KG1 (cell line): ENCODE measurements around the gene RAP2C.
"Not testable (repeated sequence)": the region's sequence is repeated elsewhere in the genome, so short reads cannot be mapped to it uniquely, and the experiment has no call there.

Source experiments
- DNase-seq: peaks from one replicate; lab custom pipeline; 2025; lab: John Stamatoyannopoulos, UW

Gene RAP2C

GRCh38 chrX:132199941-132200340 lies 19.3 kb downstream of the RAP2C start:
- no peak for DNase-seq

GRCh38 chrX:132193872-132194574 lies 25.2 kb downstream of the RAP2C start:
- no peak for DNase-seq

- no peak for DNase-seq
These were observed 27.3 kb downstream of the RAP2C start for GRCh38 chrX:132191938-132192337.

DNA sequence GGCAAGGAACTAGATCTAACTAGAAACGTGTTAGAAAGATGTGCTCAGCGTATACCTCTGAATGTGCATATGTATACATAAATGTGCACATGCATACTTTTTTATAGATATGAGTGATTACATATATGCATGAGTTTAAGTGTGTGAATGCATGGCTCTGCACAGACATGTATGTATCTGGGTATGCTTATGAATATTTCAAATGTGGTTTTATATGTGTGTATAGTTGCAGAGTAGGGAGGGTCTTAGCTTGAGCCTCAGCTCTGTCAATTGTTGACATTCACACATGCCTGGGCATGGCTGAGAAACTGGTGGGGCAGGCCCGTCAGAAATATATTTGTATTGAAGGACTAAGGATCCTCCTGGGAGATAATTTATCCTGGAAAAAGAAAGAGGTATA lies 31.1 kb downstream of the RAP2C start:
- no peak for DNase-seq

DNA sequence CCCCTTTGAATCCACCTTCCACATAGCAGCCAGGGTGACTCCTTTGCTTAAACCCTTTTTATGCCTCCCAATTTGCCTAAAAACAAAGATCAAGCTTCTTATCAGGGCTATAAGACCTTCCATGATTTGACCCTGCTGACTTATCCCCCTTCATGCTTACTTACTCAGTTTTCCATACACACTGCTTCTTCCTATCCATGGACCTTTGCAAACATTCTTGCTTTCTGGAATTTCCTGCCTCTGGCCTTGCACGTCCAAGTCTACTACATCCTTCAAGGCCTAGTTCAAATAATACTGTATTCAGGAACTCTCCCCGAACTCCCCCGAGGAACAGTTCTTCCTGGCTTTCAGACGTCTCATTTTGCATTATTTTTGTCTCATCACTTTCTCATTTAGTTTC lies 31.8 kb downstream of the RAP2C start:
- DNase-seq: no peak

DNA sequence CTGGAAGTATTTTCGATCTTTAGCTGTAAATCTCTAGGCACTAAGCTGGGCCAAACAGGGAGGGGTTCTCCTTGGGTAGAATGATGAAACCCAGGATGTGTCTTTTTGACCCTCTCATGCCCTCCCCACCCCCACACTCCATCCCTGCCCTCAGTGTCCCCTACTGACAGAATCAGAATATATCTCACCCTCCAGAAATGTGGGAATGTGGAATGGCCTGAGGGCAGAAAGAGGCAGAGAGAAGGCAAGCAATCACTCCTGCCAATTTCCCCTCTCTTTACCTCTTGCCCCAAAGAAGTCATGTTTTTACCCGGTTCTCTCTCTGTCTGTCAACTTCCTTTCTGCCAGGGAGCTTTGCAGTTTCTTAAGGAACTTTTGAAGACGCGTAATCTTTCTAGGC lies 34.4 kb downstream of the RAP2C start:
- DNase-seq: no peak

GRCh38 chrX:132181364-132181763 lies 37.9 kb downstream of the RAP2C start:
- DNase-seq: no peak

- DNase-seq: no peak
These were observed 38.3 kb downstream of the RAP2C start for GRCh38 chrX:132180929-132181328.

GRCh38 chrX:132173647-132174046 lies 45.6 kb downstream of the RAP2C start:
- DNase-seq: no peak

DNA sequence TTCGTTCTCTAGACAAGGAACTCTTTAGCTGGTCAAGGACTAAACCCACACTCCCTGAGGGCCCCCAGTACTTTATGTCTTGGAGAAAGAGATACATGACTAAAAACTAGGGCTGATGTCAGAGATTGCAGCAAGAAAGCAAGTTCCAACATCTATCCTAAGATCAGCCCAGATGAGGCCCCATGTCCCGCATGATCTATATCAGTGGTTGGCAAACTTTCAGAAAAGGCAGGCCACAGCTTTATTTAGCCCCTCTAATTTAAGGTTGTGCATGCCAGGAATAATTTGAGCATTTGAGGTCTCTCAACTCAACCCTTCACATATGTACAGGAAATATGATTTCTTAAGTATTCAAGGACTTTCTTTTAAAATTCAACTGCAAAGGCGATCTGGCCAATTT lies 47.4 kb downstream of the RAP2C start:
- DNase-seq: no peak

DNA sequence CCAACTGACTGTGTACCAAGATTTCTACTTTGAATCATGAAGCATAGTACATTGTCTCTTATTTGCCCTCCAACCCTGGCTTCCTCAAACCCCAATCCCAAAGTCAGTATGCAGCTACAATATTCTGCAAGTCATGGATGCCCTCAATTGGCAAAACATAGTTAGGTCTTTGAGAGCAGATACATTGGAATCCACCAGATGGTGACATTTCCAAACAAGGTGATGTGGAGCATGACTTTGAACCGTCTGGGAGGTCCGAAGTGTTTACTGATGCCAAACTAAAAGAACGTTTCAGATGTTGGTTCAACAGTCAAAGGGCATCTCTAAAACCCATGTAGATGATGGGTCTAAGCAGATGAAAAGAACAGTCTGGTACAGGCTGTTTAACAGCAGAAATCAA lies 47.8 kb downstream of the RAP2C start:
- no peak for DNase-seq

DNA sequence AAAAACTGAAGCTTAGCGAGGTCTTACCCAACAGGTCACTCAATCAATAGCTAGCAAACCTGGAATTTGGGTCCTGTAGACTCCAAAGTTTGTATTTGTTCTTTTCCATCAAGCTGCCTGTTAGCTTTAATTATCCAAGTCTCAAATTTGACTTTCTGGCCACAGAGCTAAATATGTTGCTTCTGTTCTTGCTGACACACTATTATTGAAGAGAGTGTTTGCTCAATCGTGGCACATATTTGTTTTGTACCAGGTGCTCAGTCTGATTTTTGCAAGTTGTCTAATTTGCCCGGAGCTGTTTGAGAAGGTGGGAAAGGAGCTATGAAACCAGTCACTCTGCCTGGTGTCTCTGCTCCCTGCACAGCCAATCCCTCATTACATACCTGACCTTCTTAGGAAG lies 49.7 kb downstream of the RAP2C start:
- no peak for DNase-seq

GRCh38 chrX:132165651-132166050 lies 53.6 kb downstream of the RAP2C start:
- DNase-seq: no peak

DNA sequence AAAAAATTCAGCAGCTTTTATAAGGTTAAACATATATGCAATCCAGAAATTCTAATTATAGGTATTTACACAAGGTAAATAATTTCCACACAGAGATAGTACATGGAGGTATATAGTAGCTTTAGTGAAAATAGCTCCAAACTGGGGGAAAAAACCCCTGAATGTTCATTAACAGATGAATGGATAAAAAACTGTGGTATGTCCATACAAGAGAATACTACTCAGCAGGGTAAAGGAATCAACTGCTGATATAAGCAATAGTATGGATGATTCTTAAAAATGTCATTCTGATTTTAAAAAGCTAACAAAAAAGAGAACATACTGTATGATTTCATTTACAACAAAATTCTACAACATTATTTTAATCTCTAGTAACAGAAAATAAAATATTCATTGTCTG lies 54.2 kb downstream of the RAP2C start:
- no peak for DNase-seq

- not testable (repeated sequence) for DNase-seq
These were observed 56.2 kb downstream of the RAP2C start for GRCh38 chrX:132163094-132163493.

DNA sequence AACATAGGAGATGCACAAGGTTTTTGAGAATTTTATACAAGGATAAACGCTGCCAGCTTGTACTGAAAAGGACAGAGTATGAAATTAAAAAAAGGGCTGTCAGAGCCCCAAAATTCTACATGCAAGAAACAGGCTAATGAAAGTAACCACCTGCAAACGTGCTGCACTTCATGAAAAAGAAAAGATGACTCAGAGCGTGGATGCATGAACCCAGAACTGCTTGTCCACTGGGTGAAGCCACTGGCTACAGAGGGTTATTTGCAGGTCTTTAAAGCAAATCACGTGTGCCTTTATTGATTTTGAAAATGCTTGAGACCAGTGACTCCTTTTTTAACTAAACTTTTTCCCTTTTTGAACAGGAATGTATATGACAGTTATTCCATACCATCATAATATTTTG lies 66.1 kb downstream of the RAP2C start:
- no peak for DNase-seq
